Ovary (tissue), 9 donors: ENCODE data around the gene HLA-DQA2. TPM values are rescaled to one million over a fixed set of nuclear protein-coding genes. Genes with fewer than 3 reads are reported as not detected.
"Not testable (repeated sequence)": the region's sequence is repeated elsewhere in the genome, so short reads cannot be mapped to it uniquely, and the experiment has no call there.

Source experiments
- DNase-seq, 5 donors: peaks; one replicate each; pipeline ENCODE4 v3.0.0-alpha.2; 2019 to 2020
- H3K27ac ChIP-seq, 2 donors: fragments of 200-600 bp; one replicate each; pipeline versions ENCODE4 v1.5.1 to v1.8.0; 2019 to 2022
- H3K27me3 ChIP-seq: fragments of 200-600 bp; one replicate; pipeline ENCODE4 v1.8.0; 2022
- H3K36me3 ChIP-seq: fragments of 200-600 bp; sonication (generic); one replicate; pipeline ENCODE4 v1.5.1; 2019
- H3K4me1 ChIP-seq: one replicate; pipeline ENCODE4 v1.8.1; 2013; ENCODE audit warnings: mild to moderate bottlenecking, moderate library complexity; ENCODE audit not compliant: insufficient read depth
- H3K4me3 ChIP-seq: fragments of 200-600 bp; sonication (generic); one replicate; pipeline ENCODE4 v1.5.1; 2017
- H3K9me3 ChIP-seq, 2 donors: fragments of 200-600 bp in 1 of 2; sonication (generic) in 1 of 2; one replicate each; pipeline versions ENCODE4 v1.5.1 to v1.8.1; 2013 to 2019; ENCODE audit warnings: mild to moderate bottlenecking in 1 of 2, moderate library complexity in 1 of 2
- EP300 ChIP-seq: sonication (generic); formaldehyde crosslinking; IDR thresholded peaks from one replicate; pipeline ENCODE4 v1.6.1; 2017; ENCODE audit warnings: antibody characterized with exemption
- POLR2A ChIP-seq: fragments of 450-650 bp; IDR thresholded peaks from one replicate; pipeline ENCODE4 v1.6.1; 2017; ENCODE audit warnings: antibody characterized with exemption, mild to moderate bottlenecking, moderate library complexity
- WGBS, 3 donors: extraction: QIAGEN DNeasy Blood & Tissue Kit in 1 of 3; methylation state at CpG; one replicate each; pipeline versions ENCODE4 v1.1.5 to v1.1.7; 2013 to 2017; 5-methylcytosine and 5-hydroxymethylcytosine counted together
- intact Hi-C, 4 donors: fragments of 100-400 bp; cut with DNase I; formaldehyde crosslinking; loops; one replicate each; pipeline versions ENCODE4 v1.11.0 to v1.15.1; 2022 to 2023
- polyA plus RNA-seq, 2 donors: library from polyadenylated mRNA; stranded (reverse); fragments of 200-250 nt in 1 of 2; fragments of 350-450 nt in 1 of 2; fragmentation: Illumina TruSeq in 1 of 2; extraction: RNeasy Lipid Tissue Mini Kit (QIAGEN cat#74804) in 1 of 2; gene quantifications; one replicate each; pipeline ENCODE4 v1.2.3, GENCODE V29; 2013 to 2014
- total RNA-seq, 7 donors: library from RNA; depleted of rRNA in 2 of 7; stranded (reverse); fragments of >200 nt in 2 of 7; fragmentation: NEBNext Ultra II Directional in 3 of 7; extraction: Animal tissue kit (Norgen Biotek cat#: 25700) in 3 of 7; gene quantifications; one replicate each; pipeline versions ENCODE4 v1.1.0 to v1.2.4, GENCODE V29; 2016 to 2023
- TF ChIP-seq, protein P1 (sequence below), 3 donors: fragments of 450-650 bp in 2 of 3; fragments of 200-600 bp in 1 of 3; IDR thresholded peaks; one replicate each; pipeline versions ENCODE4 v1.5.1 to v1.8.0; 2016 to 2022; ENCODE audit warnings: antibody characterized with exemption in 3 of 3, mild to moderate bottlenecking in 1 of 3
- donor health status: DM: no; HTN: no; CAD: no; lungs with moderate emphysema.
- donor health status: DM: no; HTN: no; CAD: no.
- donor health status: Bipolar disorder and iron deficiency.
- donor health status: DM: yes; HTN: yes; CAD: no.
- donor health status: DM: no; HTN: no; CAD: no.
- donor health status: DM: yes; HTN: yes; CAD: no.

HLA-DQA2 gene
- total and polyA plus RNA-seq, 9 donors, result 0.66 to 29.3 (median 1.5) TPM; not detected in 4

DNA sequence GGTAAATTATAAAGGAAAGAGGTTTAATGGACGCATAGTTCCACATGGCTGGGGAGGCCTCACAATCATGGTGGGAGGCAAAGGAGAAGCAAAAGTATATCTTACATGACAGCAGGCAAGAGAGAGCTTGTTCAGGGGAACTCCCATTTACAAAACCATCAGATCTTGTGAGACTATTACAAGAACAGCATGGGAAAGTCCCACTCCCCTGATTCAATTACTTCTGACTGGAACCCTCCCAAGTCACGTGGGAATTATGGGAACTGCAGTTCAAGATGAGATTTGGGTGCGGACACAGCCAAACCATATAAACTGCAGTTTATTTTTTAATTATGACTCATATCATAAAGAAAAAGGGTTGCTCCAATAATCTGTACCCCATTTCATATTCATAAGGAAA, 22.3 kb upstream of the HLA-DQA2 start:
- H3K9me3 ChIP-seq, result no peaks in the 10 kb centered on the region
- no peak for DNase-seq
- TF ChIP-seq POLR2A (no peak), EP300 (no peak)
- no peak overlapping the region for H3K27ac ChIP-seq
- intact Hi-C loops, result no loop called here
- H3K27me3 ChIP-seq, result no peaks in the 10 kb centered on the region
- WGBS, 3 donors, result 61 to 69% (median 65%) methylated on average over 3 of the region's 3 CpGs
- no peak overlapping the region for H3K4me3 ChIP-seq
- H3K4me1 ChIP-seq, result no peaks in the 10 kb centered on the region
- H3K36me3 ChIP-seq, result no peaks in the 10 kb centered on the region

DNA sequence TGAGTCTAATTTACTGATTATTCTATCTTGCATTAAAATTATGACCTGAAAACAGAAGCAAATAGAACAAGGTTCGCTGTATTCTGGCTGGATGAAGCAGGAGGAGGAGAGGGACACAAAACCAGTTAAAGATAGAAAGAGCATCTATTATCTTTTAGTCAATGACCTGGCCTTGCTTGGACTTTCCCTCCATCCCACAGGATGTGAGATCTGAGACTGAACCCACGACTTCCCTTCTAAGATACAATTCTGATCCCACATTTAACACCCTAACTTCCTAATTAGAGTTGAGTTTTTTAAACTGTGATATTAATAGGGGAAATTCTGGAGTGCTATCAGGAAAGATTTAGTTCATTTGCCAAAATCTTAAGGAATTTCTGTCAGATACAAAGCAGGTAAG, 3.1 kb upstream of the HLA-DQA2 start:
- H3K27me3 ChIP-seq, result no peaks in the 10 kb centered on the region
- intact Hi-C loops, result no loop called here
- 46 to 48% (median 47%) methylated on average over 2 of the region's 2 CpGs for WGBS, 3 donors
- no peak overlapping the region for H3K27ac ChIP-seq
- no peaks in the 10 kb centered on the region for H3K4me1 ChIP-seq
- no peaks in the 10 kb centered on the region for H3K36me3 ChIP-seq
- H3K9me3 ChIP-seq, result no peaks in the 10 kb centered on the region
- TF ChIP-seq, protein P1, sequence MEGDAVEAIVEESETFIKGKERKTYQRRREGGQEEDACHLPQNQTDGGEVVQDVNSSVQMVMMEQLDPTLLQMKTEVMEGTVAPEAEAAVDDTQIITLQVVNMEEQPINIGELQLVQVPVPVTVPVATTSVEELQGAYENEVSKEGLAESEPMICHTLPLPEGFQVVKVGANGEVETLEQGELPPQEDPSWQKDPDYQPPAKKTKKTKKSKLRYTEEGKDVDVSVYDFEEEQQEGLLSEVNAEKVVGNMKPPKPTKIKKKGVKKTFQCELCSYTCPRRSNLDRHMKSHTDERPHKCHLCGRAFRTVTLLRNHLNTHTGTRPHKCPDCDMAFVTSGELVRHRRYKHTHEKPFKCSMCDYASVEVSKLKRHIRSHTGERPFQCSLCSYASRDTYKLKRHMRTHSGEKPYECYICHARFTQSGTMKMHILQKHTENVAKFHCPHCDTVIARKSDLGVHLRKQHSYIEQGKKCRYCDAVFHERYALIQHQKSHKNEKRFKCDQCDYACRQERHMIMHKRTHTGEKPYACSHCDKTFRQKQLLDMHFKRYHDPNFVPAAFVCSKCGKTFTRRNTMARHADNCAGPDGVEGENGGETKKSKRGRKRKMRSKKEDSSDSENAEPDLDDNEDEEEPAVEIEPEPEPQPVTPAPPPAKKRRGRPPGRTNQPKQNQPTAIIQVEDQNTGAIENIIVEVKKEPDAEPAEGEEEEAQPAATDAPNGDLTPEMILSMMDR (IDR thresholded peaks at IDR 0.05), result no peak
- TF ChIP-seq POLR2A (no peak), EP300 (no peak)
- DNase-seq, result no peak
- H3K4me3 ChIP-seq, result no peak overlapping the region

DNA sequence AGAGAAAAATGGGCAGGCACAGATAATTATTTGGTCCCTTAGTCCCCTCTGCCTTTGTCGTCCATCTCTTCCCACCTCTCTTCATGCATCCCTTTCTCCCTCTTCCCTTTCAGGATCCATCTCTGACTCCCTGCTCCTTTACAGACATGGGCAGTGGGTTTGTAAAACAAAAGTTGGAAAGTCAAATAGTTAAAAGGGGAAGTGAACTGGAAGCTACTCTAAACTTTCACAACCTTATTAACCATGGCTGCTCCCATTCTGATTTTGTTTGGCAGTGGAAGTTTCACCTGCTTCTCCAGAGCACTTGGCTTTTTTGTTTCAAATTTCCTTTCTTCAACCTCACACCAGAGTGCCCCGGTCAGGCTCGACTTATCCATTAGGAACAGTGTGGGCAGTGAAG, 1.2 kb downstream of the HLA-DQA2 start:
- TF ChIP-seq EP300 (no peak), POLR2A (no peak)
- TF ChIP-seq, protein P1 (IDR thresholded peaks at IDR 0.05), result no peak
- H3K27me3 ChIP-seq, result no peaks in the 10 kb centered on the region
- DNase-seq, result no peak
- no peaks in the 10 kb centered on the region for H3K4me1 ChIP-seq
- no peak overlapping the region for H3K4me3 ChIP-seq
- no peak overlapping the region for H3K27ac ChIP-seq
- no peaks in the 10 kb centered on the region for H3K36me3 ChIP-seq
- intact Hi-C loops, result no loop called here
- 80 to 90% (median 81%) methylated on average over 3 of the region's 3 CpGs for WGBS, 3 donors
- H3K9me3 ChIP-seq, result no peaks in the 10 kb centered on the region

DNA sequence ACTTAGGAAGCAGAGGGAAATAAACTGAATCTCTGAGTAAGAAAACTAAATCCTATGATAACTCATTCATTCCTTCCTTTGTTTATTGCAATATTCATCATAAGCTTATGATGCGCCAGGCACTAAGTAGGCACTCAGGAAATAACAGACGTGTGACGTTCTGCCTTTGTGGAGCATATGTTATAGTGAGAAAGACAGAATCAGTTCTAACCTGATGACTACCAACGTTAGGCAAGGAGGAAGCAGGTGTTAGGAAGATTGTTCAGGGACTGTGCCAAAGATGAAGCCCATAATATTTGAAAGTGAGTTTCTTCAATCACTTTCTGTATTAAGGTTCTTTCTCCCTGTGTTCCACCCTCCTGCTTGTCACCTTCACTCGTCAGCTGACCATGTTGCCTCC, 3.6 kb downstream of the HLA-DQA2 start:
- intact Hi-C loops, result no loop called here
- H3K4me3 ChIP-seq, result no peak overlapping the region
- no peaks in the 10 kb centered on the region for H3K27me3 ChIP-seq
- H3K4me1 ChIP-seq, result no peaks in the 10 kb centered on the region
- WGBS, 3 donors, result 50 to 52% (median 52%) methylated on average over 5 of the region's 5 CpGs
- H3K36me3 ChIP-seq, result no peaks in the 10 kb centered on the region
- DNase-seq, result no peak
- H3K9me3 ChIP-seq, result no peaks in the 10 kb centered on the region
- TF ChIP-seq, protein P1 (IDR thresholded peaks at IDR 0.05), result no peak
- no peak for TF ChIP-seq EP300
- TF ChIP-seq POLR2A, result no peak
- H3K27ac ChIP-seq, result no peak overlapping the region

DNA sequence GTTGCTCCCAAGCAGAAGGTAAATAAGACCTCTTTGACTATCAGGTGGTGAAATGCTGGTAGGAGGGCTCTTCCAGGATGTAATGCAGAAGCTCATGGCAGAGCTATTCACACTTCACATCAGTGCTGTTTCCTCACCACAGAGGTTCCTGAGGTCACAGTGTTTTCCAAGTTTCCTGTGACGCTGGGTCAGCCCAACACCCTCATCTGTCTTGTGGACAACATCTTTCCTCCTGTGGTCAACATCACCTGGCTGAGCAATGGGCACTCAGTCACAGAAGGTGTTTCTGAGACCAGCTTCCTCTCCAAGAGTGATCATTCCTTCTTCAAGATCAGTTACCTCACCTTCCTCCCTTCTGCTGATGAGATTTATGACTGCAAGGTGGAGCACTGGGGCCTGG, 4.5 kb downstream of the HLA-DQA2 start:
- H3K27ac ChIP-seq, H3K9me3 ChIP-seq, DNase-seq, H3K4me1 ChIP-seq, intact Hi-C loops, H3K4me3 ChIP-seq, H3K27me3 ChIP-seq, H3K36me3 ChIP-seq: not testable (repeated sequence)
- WGBS, 3 donors, result 47 to 63% (median 63%) methylated on average over 1 of the region's 1 CpG

DNA sequence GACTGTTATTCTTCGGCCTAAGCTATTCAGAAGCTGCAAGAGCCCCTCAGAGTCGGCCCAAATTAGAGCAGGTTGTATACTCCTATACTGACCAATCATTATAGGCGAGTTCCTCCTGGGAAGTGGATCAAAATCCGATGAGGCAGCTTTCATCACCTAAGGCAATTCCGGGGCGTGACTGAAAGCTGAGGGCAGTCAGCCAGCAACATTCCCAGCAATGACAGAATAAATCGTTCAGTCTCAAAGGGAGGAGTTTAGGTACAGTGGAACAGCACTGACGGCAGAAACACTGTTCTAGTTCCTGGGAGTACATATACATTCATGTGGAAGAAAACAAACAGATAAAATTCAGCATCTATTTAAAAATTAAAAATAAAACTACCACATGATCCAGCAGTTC, 11.4 kb downstream of the HLA-DQA2 start:
- DNase-seq, result no peak
- intact Hi-C loops, result loop anchor here in 1 of 4 donors (10.0 kb wide), 1 partner anchor 118 kb away; the partner anchor contains the start of gene HLA-DQA1
- H3K27ac ChIP-seq, result no peak overlapping the region
- WGBS, 3 donors, result 52 to 59% (median 56%) methylated on average over 8 of the region's 8 CpGs
- TF ChIP-seq EP300 (no peak), POLR2A (no peak)
- TF ChIP-seq, protein P1 (IDR thresholded peaks at IDR 0.05), result no peak
- no peak overlapping the region for H3K4me3 ChIP-seq
- H3K27me3 ChIP-seq, result no peaks in the 10 kb centered on the region
- no peaks in the 10 kb centered on the region for H3K36me3 ChIP-seq
- no peaks in the 10 kb centered on the region for H3K4me1 ChIP-seq
- H3K9me3 ChIP-seq, result no peaks in the 10 kb centered on the region
